HepG2 (cell line): ENCODE measurements around the gene CLDN20. TPM values are rescaled to one million over a fixed set of nuclear protein-coding genes. Genes with fewer than 3 reads are reported as not detected.

ENCODE experiments used
- HNF1B ChIP-seq: sonication (generic); formaldehyde crosslinking; IDR thresholded peaks from 2 replicates; pipeline ENCODE4 v1.5.1; 2020; ENCODE audit warnings: mild to moderate bottlenecking, moderate library complexity, missing genetic modification reagents
- HOMEZ ChIP-seq: IDR thresholded peaks from 2 replicates; pipeline ENCODE4 v1.6.1; 2016; ENCODE audit warnings: low read depth
- JUND ChIP-seq: sonication (generic); formaldehyde crosslinking; IDR thresholded peaks from 2 replicates; pipeline ENCODE4 v1.8.0; 2022; ENCODE audit warnings: mild to moderate bottlenecking, missing genetic modification reagents
- MAFG ChIP-seq: sonication (generic); formaldehyde crosslinking; IDR thresholded peaks from 2 replicates; pipeline ENCODE4 v1.5.1; 2020; ENCODE audit warnings: mild to moderate bottlenecking, missing genetic modification reagents
- NR2F6 ChIP-seq, 2 experiments: IDR thresholded peaks; 2 replicates each; pipeline ENCODE4 v1.6.1; 2016; ENCODE audit warnings: antibody characterized with exemption in 1 of 2, mild to moderate bottlenecking in 1 of 2
- REL ChIP-seq: sonication (generic); formaldehyde crosslinking; conservative IDR thresholded peaks from 2 replicates; pipeline ENCODE4 v1.8.0; 2022; ENCODE audit warnings: mild to moderate bottlenecking, missing genetic modification reagents, moderate library complexity
- TSC22D2 ChIP-seq: sonication (generic); formaldehyde crosslinking; IDR thresholded peaks from 2 replicates; pipeline ENCODE4 v1.5.1; 2020; ENCODE audit warnings: missing genetic modification reagents, mild to moderate bottlenecking, borderline replicate concordance
- ZMYM2 ChIP-seq: sonication (generic); formaldehyde crosslinking; IDR thresholded peaks from 2 replicates; pipeline ENCODE4 v1.8.0; 2022; ENCODE audit warnings: mild to moderate bottlenecking, missing genetic modification reagents
- ZMYM4 ChIP-seq: sonication (generic); formaldehyde crosslinking; IDR thresholded peaks from 2 replicates; pipeline ENCODE4 v1.8.1; 2023; ENCODE audit warnings: mild to moderate bottlenecking, missing genetic modification reagents
- ZNF121 ChIP-seq: sonication (generic); formaldehyde crosslinking; IDR thresholded peaks from 2 replicates; pipeline ENCODE4 v1.5.0; 2020; ENCODE audit warnings: mild to moderate bottlenecking, missing genetic modification reagents
- ZNF280D ChIP-seq: sonication (generic); formaldehyde crosslinking; IDR thresholded peaks from 2 replicates; pipeline ENCODE4 v1.5.1; 2020; ENCODE audit warnings: mild to moderate bottlenecking, missing genetic modification reagents
- ZNF318 ChIP-seq: sonication (generic); formaldehyde crosslinking; IDR thresholded peaks from 2 replicates; pipeline ENCODE4 v1.4.0; 2020; ENCODE audit warnings: mild to moderate bottlenecking, missing genetic modification reagents
- ZNF614 ChIP-seq: IDR thresholded peaks from 2 replicates; pipeline ENCODE4 v1.6.1; 2018; ENCODE audit warnings: missing biosample characterization, missing genetic modification reagents, inconsistent platforms, borderline replicate concordance
- polyA plus RNA-seq, 8 experiments: library from polyadenylated mRNA; depleted of rRNA in 3 of 8; stranded (reverse) in 7 of 8; unstranded in 1 of 8; fragments of >200 nt; fragmentation: Illumina TruSeq in 4 of 8; extraction: Trizol in 4 of 8; gene quantifications; 2 replicates each; pipeline versions ENCODE4 v1.2.1 to v1.2.3, GENCODE V29; 2011 to 2016; ENCODE audit warnings: low read depth in 4 of 8, missing spikeins in 1 of 8, mixed read lengths in 1 of 8; ENCODE audit not compliant: insufficient read depth in 1 of 8
- total RNA-seq, 5 experiments: library from RNA; depleted of rRNA; stranded (reverse); fragments of >200 nt; fragmentation: Illumina TruSeq; extraction: Trizol; gene quantifications; 2 replicates each; pipeline ENCODE4 v1.2.3, GENCODE V29; 2016; ENCODE audit warnings: low read depth in 1 of 5

Gene CLDN20
- total and polyA plus RNA-seq, 2 of the 13 experiments (the other 11 are each of a cell fraction or from before 2014, with no cell fraction given) = not detected

GRCh38 chr6:155248008-155249001, 15.5 kb upstream of the CLDN20 start (continued):
- TF ChIP-seq ZNF280D (0 out of 2 replicates have a peak, but pooled peaks have one; percentile 23), NR2F6 (IDR thresholded peaks at IDR 0.05) (no peak), NR2F6 (CRISPR knock-in tag; IDR thresholded peaks at IDR 0.05) (no peak), ZNF614 (CRISPR knock-in tag) (0 out of 2 replicates have a peak, but pooled peaks have one; percentile 18), TSC22D2 (no peak), ZNF318 (no peak), ZNF121 (no peak), ZMYM2 (CRISPR knock-in tag) (no peak), MAFG (CRISPR knock-in tag) (no peak), JUND (CRISPR knock-in tag) (no peak), ZMYM4 (CRISPR knock-in tag) (no peak), HNF1B (CRISPR knock-in tag) (0 out of 2 replicates have a peak, but pooled peaks have one; percentile 22), REL (no peak), HOMEZ (no peak)
